ENCODE measurements around the gene ARHGAP10.
"Not testable (repeated sequence)": the region's sequence is repeated elsewhere in the genome, so short reads cannot be mapped to it uniquely, and the experiment has no call there.

The ARHGAP10 gene

GRCh38 chr4:148064451-148064850 lies 332.6 kb downstream of the ARHGAP10 start:
- DNase-seq (ENCODE audit: low read depth): no peak

- DNase-seq (ENCODE audit: low read depth): peak; percentile 56
Measured at GRCh38 chr4:148065075-148065474, 333.2 kb downstream of the ARHGAP10 start.

- DNase-seq (ENCODE audit: low read depth): no peak
Measured at GRCh38 chr4:148067301-148067916, 335.5 kb downstream of the ARHGAP10 start.

GRCh38 chr4:148068065-148068911 lies 336.4 kb downstream of the ARHGAP10 start:
- no peak for DNase-seq (ENCODE audit: low read depth)

- no peak for DNase-seq (ENCODE audit: low read depth)
Measured at GRCh38 chr4:148069086-148069894, 337.4 kb downstream of the ARHGAP10 start.

- no peak for DNase-seq (ENCODE audit: low read depth)
Measured at GRCh38 chr4:148069895-148070178, 337.9 kb downstream of the ARHGAP10 start.

- no peak for DNase-seq (ENCODE audit: low read depth)
Measured at GRCh38 chr4:148071009-148071408, 339.1 kb downstream of the ARHGAP10 start.

GRCh38 chr4:148072789-148073188 lies 340.9 kb downstream of the ARHGAP10 start:
- no peak for DNase-seq (ENCODE audit: low read depth)

- DNase-seq (ENCODE audit: low read depth): no peak
Measured at GRCh38 chr4:148073349-148073748, 341.5 kb downstream of the ARHGAP10 start.

GRCh38 chr4:148074462-148074861 lies 342.6 kb downstream of the ARHGAP10 start:
- no peak for DNase-seq (ENCODE audit: low read depth)

GRCh38 chr4:148075438-148075837 lies 343.6 kb downstream of the ARHGAP10 start:
- DNase-seq (ENCODE audit: low read depth): no peak

GRCh38 chr4:148076964-148077363 lies 345.1 kb downstream of the ARHGAP10 start:
- no peak for DNase-seq (ENCODE audit: low read depth)

GRCh38 chr4:148077581-148077980 lies 345.7 kb downstream of the ARHGAP10 start:
- no peak for DNase-seq (ENCODE audit: low read depth)

GRCh38 chr4:148078061-148078460 lies 346.2 kb downstream of the ARHGAP10 start:
- no peak for DNase-seq (ENCODE audit: low read depth)

- no peak for DNase-seq (ENCODE audit: low read depth)
Measured at GRCh38 chr4:148079961-148080360, 348.1 kb downstream of the ARHGAP10 start.

- DNase-seq (ENCODE audit: low read depth): no peak
Measured at GRCh38 chr4:148081267-148081666, 349.4 kb downstream of the ARHGAP10 start.

- DNase-seq (ENCODE audit: low read depth): no peak
Measured at GRCh38 chr4:148081745-148082144, 349.9 kb downstream of the ARHGAP10 start.

GRCh38 chr4:148083073-148083472 lies 351.2 kb downstream of the ARHGAP10 start:
- DNase-seq (ENCODE audit: low read depth): not testable (repeated sequence)

- DNase-seq (ENCODE audit: low read depth): no peak
Measured at GRCh38 chr4:148089624-148090023, 357.7 kb downstream of the ARHGAP10 start.

- DNase-seq (ENCODE audit: low read depth): no peak
Measured at GRCh38 chr4:148090029-148090428, 358.1 kb downstream of the ARHGAP10 start.

- no peak for DNase-seq (ENCODE audit: low read depth)
Measured at GRCh38 chr4:148090503-148091476, 358.9 kb downstream of the ARHGAP10 start.

GRCh38 chr4:148091896-148092295 lies 360.0 kb downstream of the ARHGAP10 start:
- DNase-seq (ENCODE audit: low read depth): no peak
